ENCODE measurements around the gene CSN1S1.

DNA sequence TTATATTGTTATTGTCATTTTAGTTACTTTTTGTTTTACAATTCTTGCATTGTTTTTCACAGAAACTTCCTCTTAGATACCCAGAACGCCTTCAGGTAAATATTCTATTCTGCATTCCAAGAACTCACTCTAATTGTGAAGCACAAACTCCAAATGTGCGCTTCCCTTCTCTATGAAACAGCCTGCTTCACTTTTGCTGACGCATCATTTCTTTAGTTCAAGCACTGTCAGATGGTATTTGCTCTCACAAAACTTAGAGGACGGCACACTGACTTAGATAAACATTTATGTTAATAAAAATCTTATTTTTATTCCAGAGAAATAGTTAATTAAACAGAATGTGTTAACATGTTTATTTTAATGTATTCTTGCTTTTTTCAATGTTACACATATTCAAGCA is 3.3 kb downstream of the CSN1S1 start:
- TF ChIP-seq, protein P1, sequence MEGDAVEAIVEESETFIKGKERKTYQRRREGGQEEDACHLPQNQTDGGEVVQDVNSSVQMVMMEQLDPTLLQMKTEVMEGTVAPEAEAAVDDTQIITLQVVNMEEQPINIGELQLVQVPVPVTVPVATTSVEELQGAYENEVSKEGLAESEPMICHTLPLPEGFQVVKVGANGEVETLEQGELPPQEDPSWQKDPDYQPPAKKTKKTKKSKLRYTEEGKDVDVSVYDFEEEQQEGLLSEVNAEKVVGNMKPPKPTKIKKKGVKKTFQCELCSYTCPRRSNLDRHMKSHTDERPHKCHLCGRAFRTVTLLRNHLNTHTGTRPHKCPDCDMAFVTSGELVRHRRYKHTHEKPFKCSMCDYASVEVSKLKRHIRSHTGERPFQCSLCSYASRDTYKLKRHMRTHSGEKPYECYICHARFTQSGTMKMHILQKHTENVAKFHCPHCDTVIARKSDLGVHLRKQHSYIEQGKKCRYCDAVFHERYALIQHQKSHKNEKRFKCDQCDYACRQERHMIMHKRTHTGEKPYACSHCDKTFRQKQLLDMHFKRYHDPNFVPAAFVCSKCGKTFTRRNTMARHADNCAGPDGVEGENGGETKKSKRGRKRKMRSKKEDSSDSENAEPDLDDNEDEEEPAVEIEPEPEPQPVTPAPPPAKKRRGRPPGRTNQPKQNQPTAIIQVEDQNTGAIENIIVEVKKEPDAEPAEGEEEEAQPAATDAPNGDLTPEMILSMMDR (IDR thresholded peaks at IDR 0.05): no peak
- no peak for TF ChIP-seq POLR2A (IDR thresholded peaks at IDR 0.05)
- no peak for TF ChIP-seq EP300 (IDR thresholded peaks at IDR 0.05)

Data from sigmoid colon (tissue), 4 donors.